Naive thymus-derived CD8-positive, alpha-beta T cell (primary cell): ENCODE results near the gene ADAMTSL5. TPM values are rescaled to one million over a fixed set of nuclear protein-coding genes. Genes with fewer than 3 reads are reported as not detected.
A peak's percentile ranks its signal among the peaks of the same experiment; 100 is the strongest.

Experiments used
- ATAC-seq, 2 donors: fragments of 150-1000 bp; cut with Tn5 transposase in 1 of 2; sonication (Bioruptor Pico), chemical (Tn5 transposase) in 1 of 2; 1 replicate in 1 of 2; 2 replicates in 1 of 2; pipeline ENCODE4 v1.10.0; 2021; ENCODE audit warnings: mild to moderate bottlenecking in 2 of 2, moderate library complexity in 2 of 2
- POLR2A ChIA-PET: fragments of 350-600 bp; sonication (Branson Sonifier 250); formaldehyde crosslinking; loops from one replicate; lab custom pipeline; 2021; ENCODE audit warnings: antibody characterized with exemption; lab: Charles Lee
- DNase-seq, 10 donors: peaks; one replicate each; pipeline versions ENCODE4 v3.0.0 to v3.0.0-alpha.2; 2020 to 2022
- H3K27ac Mint-ChIP-seq, 10 donors: one replicate each; pipeline ENCODE4 v1.8.0; 2020 to 2022; ENCODE audit warnings: mild to moderate bottlenecking in 10 of 10, mixed read lengths in 10 of 10, moderate library complexity in 4 of 10, inconsistent platforms in 1 of 10
- H3K27me3 Mint-ChIP-seq, 5 donors: one replicate each; pipeline ENCODE4 v1.8.0; 2021 to 2022; ENCODE audit warnings: mixed read lengths in 5 of 5
- H3K36me3 Mint-ChIP-seq, 3 donors: one replicate each; pipeline ENCODE4 v1.8.0; 2020 to 2022; ENCODE audit warnings: mixed read lengths in 3 of 3, mild to moderate bottlenecking in 2 of 3, inconsistent platforms in 1 of 3
- H3K4me1 Mint-ChIP-seq, 4 donors: one replicate each; pipeline ENCODE4 v1.8.0; 2021 to 2022; ENCODE audit warnings: mixed read lengths in 4 of 4
- H3K4me3 Mint-ChIP-seq, 10 donors: one replicate each; pipeline ENCODE4 v1.8.0; 2020 to 2022; ENCODE audit warnings: mild to moderate bottlenecking in 10 of 10, mixed read lengths in 10 of 10, moderate library complexity in 6 of 10, inconsistent platforms in 1 of 10
- H3K9me3 Mint-ChIP-seq, 9 donors: one replicate each; pipeline ENCODE4 v1.8.0; 2020 to 2022; ENCODE audit warnings: mixed read lengths in 9 of 9, mild to moderate bottlenecking in 3 of 9, inconsistent platforms in 1 of 9, moderate library complexity in 1 of 9
- polyA plus RNA-seq, 3 donors: library from polyadenylated mRNA; unstranded; fragments of 300-500 nt; fragmentation: Illumina TruSeq; gene quantifications; one replicate each; pipeline ENCODE4 v1.2.3, GENCODE V29; 2021
- total RNA-seq, 8 experiments: library from RNA in 2 of 8; stranded (reverse) in 2 of 8; gene quantifications; one replicate each; pipeline ENCODE4 v1.2.3 and lab custom pipeline; 2021 to 2026

ADAMTSL5 gene
- total and polyA plus RNA-seq, 5 experiments from 2014 or later, result 0.47 to 4.5 (median 2.5) TPM

DNA sequence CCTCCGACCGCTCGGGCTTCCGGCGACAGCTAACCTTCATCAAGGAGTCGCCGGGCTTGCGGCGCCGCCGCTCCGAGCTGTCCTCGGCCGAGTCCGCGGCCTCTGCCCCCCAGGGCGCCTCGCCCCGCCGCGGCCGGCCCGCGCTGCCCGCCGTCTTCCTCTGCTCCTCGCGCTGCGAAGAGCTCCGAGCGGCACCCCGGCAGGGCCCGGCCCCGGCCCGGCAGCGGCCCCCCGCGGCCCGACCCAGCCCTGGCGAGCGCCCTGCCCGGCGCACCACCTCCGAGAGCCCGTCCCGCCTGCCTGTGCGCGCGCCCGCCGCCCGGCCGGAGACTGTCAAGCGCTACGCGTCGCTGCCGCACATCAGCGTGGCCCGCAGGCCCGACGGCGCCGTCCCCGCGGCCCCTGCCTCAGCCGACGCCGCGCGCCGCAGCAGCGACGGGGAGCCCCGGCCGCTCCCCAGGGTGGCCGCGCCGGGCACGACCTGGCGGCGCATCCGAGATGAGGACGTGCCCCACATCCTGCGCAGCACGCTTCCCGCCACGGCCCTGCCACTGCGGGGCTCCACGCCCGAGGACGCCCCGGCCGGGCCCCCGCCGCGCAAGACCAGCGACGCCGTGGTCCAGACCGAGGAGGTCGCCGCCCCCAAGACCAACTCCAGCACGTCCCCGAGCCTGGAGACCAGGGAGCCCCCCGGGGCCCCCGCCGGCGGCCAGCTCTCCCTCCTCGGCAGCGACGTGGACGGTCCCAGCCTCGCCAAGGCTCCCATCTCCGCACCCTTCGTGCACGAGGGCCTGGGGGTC, 43.4 kb downstream of the ADAMTSL5 start:
- POLR2A ChIA-PET, result interaction anchor here (1.1 to 2.5 kb wide), 2 partner anchors 11 to 25 kb away, joined by 7 to 9 read pairs; no protein-coding TSS in a partner anchor
- ATAC-seq (peak; percentile 37 to 57), DNase-seq (peak in 2 of 10 donors; percentile 16 to 34)
- Mint-ChIP-seq H3K27me3 (peaks cover 0 to 13% (median 0%) of the 10 kb centered on the region in 5 donors), H3K4me3 (peak overlapping the region in 4 of 10 donors; percentile 69 to 79 (median 76)), H3K4me1 (peaks cover 9 to 22% (median 17%) of the 10 kb centered on the region in 4 donors), H3K27ac (no peak overlapping the region), H3K36me3 (no peaks in the 10 kb centered on the region), H3K9me3 (no peaks in the 10 kb centered on the region)

DNA sequence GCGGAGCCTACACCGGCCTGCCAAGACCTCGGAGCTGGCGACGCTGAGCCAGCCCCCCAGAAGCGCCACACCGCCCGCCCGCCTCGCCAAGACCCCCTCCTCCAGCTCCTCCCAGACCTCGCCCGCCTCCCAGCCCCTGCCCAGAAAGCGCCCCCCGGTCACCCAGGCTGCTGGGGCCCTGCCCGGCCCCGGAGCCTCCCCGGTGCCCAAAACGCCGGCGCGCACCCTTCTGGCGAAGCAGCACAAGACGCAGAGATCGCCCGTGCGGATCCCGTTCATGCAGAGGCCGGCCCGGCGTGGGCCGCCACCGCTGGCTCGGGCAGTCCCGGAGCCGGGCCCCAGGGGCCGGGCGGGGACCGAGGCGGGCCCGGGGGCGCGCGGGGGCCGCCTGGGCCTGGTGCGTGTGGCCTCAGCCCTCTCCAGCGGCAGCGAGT, 44.0 kb downstream of the ADAMTSL5 start:
- peak in 1 of 2 donors; percentile 2 for ATAC-seq
- POLR2A ChIA-PET, result interaction anchor here (1.1 to 2.5 kb wide), 2 partner anchors 11 to 24 kb away, joined by 7 to 9 read pairs; no protein-coding TSS in a partner anchor
- Mint-ChIP-seq H3K4me1 (peaks cover 9 to 24% (median 17%) of the 10 kb centered on the region in 4 donors), H3K27me3 (peaks cover 0 to 15% (median 0%) of the 10 kb centered on the region in 5 donors), H3K4me3 (peak overlapping the region in 7 of 10 donors; percentile 12 to 72 (median 39)), H3K27ac (no peak overlapping the region), H3K36me3 (no peaks in the 10 kb centered on the region), H3K9me3 (no peaks in the 10 kb centered on the region)
- peak in 1 of 10 donors; percentile 17 for DNase-seq

- H3K4me3 Mint-ChIP-seq, result peak overlapping the region in 8 of 10 donors; percentile 6 to 72 (median 48)
- H3K4me1 Mint-ChIP-seq, result peaks cover 9 to 22% (median 16%) of the 10 kb centered on the region in 4 donors
- H3K36me3 Mint-ChIP-seq, result peaks cover 0 to 1% (median 0%) of the 10 kb centered on the region in 3 donors
- ATAC-seq (no peak), DNase-seq (peak in 1 of 10 donors; percentile 10)
- H3K9me3 Mint-ChIP-seq, result no peaks in the 10 kb centered on the region
- POLR2A ChIA-PET, result interaction anchor here (0.8 to 2.5 kb wide), 3 partner anchors 10 to 24 kb away, joined by 3 to 9 read pairs (median 7); no protein-coding TSS in a partner anchor
- peaks cover 0 to 15% (median 0%) of the 10 kb centered on the region in 5 donors for H3K27me3 Mint-ChIP-seq
- no peak overlapping the region for H3K27ac Mint-ChIP-seq
Observed at GRCh38 chr19:1468274-1468820, 44.5 kb downstream of the ADAMTSL5 start.

GRCh38 chr19:1467490-1468273, 45.1 kb downstream of the ADAMTSL5 start:
- DNase-seq, result peak in 1 of 10 donors; percentile 8
- Mint-ChIP-seq H3K27ac (no peak overlapping the region), H3K9me3 (no peaks in the 10 kb centered on the region), H3K4me3 (peak overlapping the region in 1 of 10 donors; percentile 39), H3K4me1 (peaks cover 6 to 18% (median 14%) of the 10 kb centered on the region in 4 donors), H3K27me3 (peaks cover 0 to 15% (median 0%) of the 10 kb centered on the region in 5 donors), H3K36me3 (peaks cover 0 to 2% (median 0%) of the 10 kb centered on the region in 3 donors)
- POLR2A ChIA-PET, result interaction anchor here (0.8 to 2.5 kb wide), 4 partner anchors 10 to 198 kb away, joined by 3 to 11 read pairs (median 6); partner anchors contain the start of gene CIRBP
- ATAC-seq, result no peak

GRCh38 chr19:1467215-1467489, 45.7 kb downstream of the ADAMTSL5 start:
- POLR2A ChIA-PET, result interaction anchor here (1.3 to 2.5 kb wide), 3 partner anchors 9 to 198 kb away, joined by 4 to 11 read pairs (median 9); partner anchors contain the start of gene CIRBP
- DNase-seq, result no peak
- Mint-ChIP-seq H3K27ac (no peak overlapping the region), H3K36me3 (peaks cover 0 to 2% (median 0%) of the 10 kb centered on the region in 3 donors), H3K4me3 (no peak overlapping the region), H3K4me1 (peaks cover 6 to 18% (median 14%) of the 10 kb centered on the region in 4 donors), H3K9me3 (no peaks in the 10 kb centered on the region), H3K27me3 (peaks cover 0 to 15% (median 0%) of the 10 kb centered on the region in 5 donors)
- ATAC-seq, result no peak

- Mint-ChIP-seq H3K27me3 (peaks cover 0 to 15% (median 0%) of the 10 kb centered on the region in 5 donors), H3K27ac (no peak overlapping the region), H3K36me3 (peaks cover 0 to 2% (median 0%) of the 10 kb centered on the region in 3 donors), H3K4me3 (peak overlapping the region in 4 of 10 donors; percentile 14 to 31 (median 22)), H3K4me1 (peaks cover 5 to 15% (median 12%) of the 10 kb centered on the region in 4 donors), H3K9me3 (no peaks in the 10 kb centered on the region)
- ATAC-seq (no peak), DNase-seq (no peak)
- POLR2A ChIA-PET, result interaction anchor here (1.1 to 2.5 kb wide), 4 partner anchors 8 to 197 kb away, joined by 4 to 11 read pairs (median 6); partner anchors contain the start of gene CIRBP
Observed at GRCh38 chr19:1466461-1467214, 46.2 kb downstream of the ADAMTSL5 start.

- Mint-ChIP-seq H3K27me3 (peaks cover 0 to 15% (median 0%) of the 10 kb centered on the region in 5 donors), H3K27ac (no peak overlapping the region), H3K4me3 (no peak overlapping the region), H3K9me3 (no peaks in the 10 kb centered on the region), H3K4me1 (peaks cover 3 to 10% (median 8%) of the 10 kb centered on the region in 4 donors), H3K36me3 (peaks cover 0 to 4% (median 3%) of the 10 kb centered on the region in 3 donors)
- ATAC-seq (no peak), DNase-seq (peak in 1 of 10 donors; percentile 3)
- POLR2A ChIA-PET, result interaction anchor here (1.1 to 2.0 kb wide), 3 partner anchors 13 to 197 kb away, joined by 4 to 11 read pairs (median 4); partner anchors contain the start of gene CIRBP
Observed at GRCh38 chr19:1466018-1466460, 46.8 kb downstream of the ADAMTSL5 start.

DNA sequence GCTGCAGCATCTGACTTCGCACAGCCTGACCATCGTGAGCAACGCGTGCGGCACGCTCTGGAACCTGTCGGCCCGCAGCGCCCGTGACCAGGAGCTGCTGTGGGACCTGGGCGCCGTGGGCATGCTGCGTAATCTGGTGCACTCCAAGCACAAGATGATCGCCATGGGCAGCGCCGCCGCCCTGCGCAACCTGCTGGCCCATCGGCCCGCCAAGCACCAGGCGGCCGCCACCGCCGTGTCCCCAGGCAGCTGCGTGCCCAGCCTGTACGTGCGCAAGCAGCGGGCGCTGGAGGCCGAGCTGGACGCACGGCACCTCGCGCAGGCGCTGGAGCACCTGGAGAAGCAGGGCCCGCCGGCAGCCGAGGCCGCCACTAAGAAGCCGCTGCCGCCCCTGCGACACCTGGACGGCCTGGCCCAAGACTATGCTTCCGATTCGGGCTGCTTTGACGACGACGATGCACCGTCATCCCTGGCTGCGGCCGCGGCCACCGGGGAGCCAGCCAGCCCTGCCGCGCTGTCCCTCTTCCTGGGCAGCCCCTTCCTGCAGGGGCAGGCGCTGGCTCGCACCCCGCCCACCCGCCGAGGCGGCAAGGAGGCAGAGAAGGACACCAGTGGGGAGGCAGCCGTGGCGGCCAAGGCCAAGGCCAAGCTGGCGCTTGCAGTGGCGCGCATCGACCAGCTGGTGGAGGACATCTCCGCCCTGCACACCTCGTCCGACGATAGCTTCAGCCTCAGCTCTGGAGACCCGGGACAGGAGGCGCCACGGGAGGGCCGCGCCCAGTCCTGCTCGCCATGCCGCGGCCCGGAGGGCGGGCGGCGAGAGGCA, 47.4 kb downstream of the ADAMTSL5 start:
- Mint-ChIP-seq H3K36me3 (peaks cover 0 to 5% (median 4%) of the 10 kb centered on the region in 3 donors), H3K4me1 (peaks cover 3 to 10% (median 7%) of the 10 kb centered on the region in 4 donors), H3K4me3 (no peak overlapping the region), H3K27me3 (peaks cover 0 to 15% (median 0%) of the 10 kb centered on the region in 5 donors), H3K9me3 (no peaks in the 10 kb centered on the region), H3K27ac (no peak overlapping the region)
- POLR2A ChIA-PET, result interaction anchor here (1.1 kb wide), 1 partner anchor 12 kb away, joined by 4 read pairs; no protein-coding TSS in a partner anchor
- DNase-seq (peak in 1 of 10 donors; percentile 19), ATAC-seq (peak in 1 of 2 donors; percentile 23)

GRCh38 chr19:1461862-1462261, 51.0 kb downstream of the ADAMTSL5 start:
- POLR2A ChIA-PET, result interaction anchor here (0.7 kb wide), 1 partner anchor 56 kb away, joined by 3 read pairs; no protein-coding TSS in a partner anchor
- DNase-seq, result no peak
- no peak overlapping the region for H3K27ac Mint-ChIP-seq

More at GRCh38 chr19:1461862-1462261, 51.0 kb downstream of the ADAMTSL5 start:
- Mint-ChIP-seq H3K9me3 (no peaks in the 10 kb centered on the region), H3K36me3 (peaks cover 0 to 8% (median 4%) of the 10 kb centered on the region in 3 donors), H3K4me1 (peaks cover 0 to 6% (median 1%) of the 10 kb centered on the region in 4 donors), H3K27me3 (peaks cover 0 to 14% (median 0%) of the 10 kb centered on the region in 5 donors), H3K4me3 (no peak overlapping the region)
- ATAC-seq, result no peak
